Measurements from ENCODE around the gene SAC3D1. TPM values are rescaled to one million over a fixed set of nuclear protein-coding genes. Genes with fewer than 3 reads are reported as not detected.
A peak's percentile ranks its signal among the peaks of the same experiment; 100 is the strongest.

Gene SAC3D1
- polyA plus RNA-seq, 1 of the 3 experiments (the other 2 are of a cell fraction) = 22.5 TPM

DNA sequence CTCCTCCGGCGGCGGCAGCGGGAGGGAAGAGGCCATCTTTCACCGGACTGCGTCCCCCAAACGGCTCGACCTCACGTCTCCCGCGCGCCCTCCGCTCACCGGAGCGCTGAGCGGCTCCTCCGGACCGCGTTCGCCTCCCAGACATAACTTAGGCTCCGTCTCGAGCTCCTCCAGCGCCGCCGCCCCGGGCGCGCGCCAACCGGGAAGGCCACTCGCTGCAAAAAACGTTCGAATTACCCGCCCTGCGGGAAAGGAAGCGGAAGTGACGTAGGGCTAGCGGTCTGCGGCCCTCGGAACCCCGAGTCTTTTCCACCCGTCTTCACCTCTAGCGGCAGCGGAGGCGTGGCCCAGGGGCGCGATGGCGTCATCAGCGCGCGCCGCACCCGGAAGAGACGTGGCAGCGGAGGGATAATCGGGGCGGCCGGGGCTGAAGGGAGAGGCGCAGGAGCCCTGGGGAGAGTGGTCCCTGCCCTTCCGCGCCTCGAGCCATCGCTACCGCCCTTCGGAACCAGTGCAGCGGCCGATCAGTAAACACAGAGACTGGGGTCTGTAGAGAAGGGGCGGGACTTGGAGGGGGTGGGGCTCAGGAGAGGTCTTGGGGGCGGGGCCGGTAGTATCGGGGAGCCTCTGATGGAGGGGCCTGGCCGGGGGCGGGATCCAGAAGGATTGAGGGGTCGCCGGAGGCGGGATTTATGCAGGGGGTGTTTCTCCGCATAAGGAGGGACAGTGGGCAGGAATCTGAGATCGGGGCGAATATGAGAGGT lies 43.0 kb downstream of the SAC3D1 start, which contains the start of the genes CDCA5 and ZFPL1:
Gene CDCA5 (minus strand): TSS at position 207 of the 764 bp plus-strand sequence. CDS start 62 bp downstream, at position 145.
Gene ZFPL1 (plus strand): TSS at position 389 of the 764 bp plus-strand sequence. CDS start 477 bp downstream, outside the sequence.
- Histone ChIP-seq H3K27ac (ENCODE audit: low read depth in 2 of 2, low read length in 1 of 2) (peak within 1 kb of the TSS; percentile 88 to 93), H3K4me1 (ENCODE audit: control insufficient read depth in 1 of 2, insufficient read depth in 2 of 2, low read depth in 1 of 2, low read length in 1 of 2) (peaks cover 8 to 20% of the 10 kb centered on the region in 2 experiments), H3K9me3 (no peaks in the 10 kb centered on the region), H3K79me2 (ENCODE audit: insufficient read depth) (peaks cover 65% of the 10 kb centered on the region), H3K9ac (peak within 1 kb of the TSS; percentile 89), H3K9me2 (no peaks in the 10 kb centered on the region), H3K4me3 (ENCODE audit: low read depth in 2 of 2, low read length in 1 of 2) (peak within 1 kb of the TSS; percentile 87 to 92), H4K20me1 (ENCODE audit: insufficient read depth) (no peaks in the 10 kb centered on the region), H3K27me3 (ENCODE audit: insufficient read depth) (no peaks in the 10 kb centered on the region), H3F3A (replicated peaks; ENCODE audit: insufficient read depth) (no peaks in the 10 kb centered on the region), H2AFZ (ENCODE audit: low read depth) (peak within 1 kb of the TSS; percentile 86; the same call in 1 of the 2 replicates), H3K36me3 (replicated peaks in 1 of 2; ENCODE audit: control insufficient read depth in 1 of 2, insufficient read depth in 2 of 2, low read length in 1 of 2) (peaks cover 14 to 38% of the 10 kb centered on the region in 2 experiments), H3K4me2 (peak within 1 kb of the TSS; percentile 83)
- peak; percentile 99 for DNase-seq
- CTCF ChIA-PET = interaction anchor here (1.5 to 2.6 kb wide), 2 partner anchors 26 to 70 kb away, joined by 6 to 11 read pairs; partner anchors contain the start of gene ARL2
- WGBS (ENCODE audit: low lambda C conversion rate) = under 1% methylated on average over 40 of the region's 79 CpGs
- POLR2A ChIA-PET = interaction anchor here (1.0 kb wide), 1 partner anchor 34 kb away, joined by 3 read pairs; no protein-coding TSS in a partner anchor
- peak; percentile 66 for TF ChIP-seq CHD2 (IDR thresholded peaks at IDR 0.05; ENCODE audit: low read length, partially characterized antibody)
- TF ChIP-seq RFX5 (IDR thresholded peaks at IDR 0.05; ENCODE audit: low read length) = no peak; the same call in 1 of the 2 replicates
- peak; percentile 76 for TF ChIP-seq YY1 (IDR thresholded peaks at IDR 0.05; ENCODE audit: low read depth)
- TF ChIP-seq TEAD4 (IDR thresholded peaks at IDR 0.05; ENCODE audit: borderline replicate concordance, insufficient read depth) = no peak
- TF ChIP-seq, protein P1, sequence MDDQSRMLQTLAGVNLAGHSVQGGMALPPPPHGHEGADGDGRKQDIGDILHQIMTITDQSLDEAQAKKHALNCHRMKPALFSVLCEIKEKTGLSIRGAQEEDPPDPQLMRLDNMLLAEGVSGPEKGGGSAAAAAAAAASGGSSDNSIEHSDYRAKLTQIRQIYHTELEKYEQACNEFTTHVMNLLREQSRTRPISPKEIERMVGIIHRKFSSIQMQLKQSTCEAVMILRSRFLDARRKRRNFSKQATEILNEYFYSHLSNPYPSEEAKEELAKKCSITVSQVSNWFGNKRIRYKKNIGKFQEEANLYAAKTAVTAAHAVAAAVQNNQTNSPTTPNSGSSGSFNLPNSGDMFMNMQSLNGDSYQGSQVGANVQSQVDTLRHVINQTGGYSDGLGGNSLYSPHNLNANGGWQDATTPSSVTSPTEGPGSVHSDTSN (IDR thresholded peaks at IDR 0.05) = peak; percentile 28
- TF ChIP-seq, protein P2, sequence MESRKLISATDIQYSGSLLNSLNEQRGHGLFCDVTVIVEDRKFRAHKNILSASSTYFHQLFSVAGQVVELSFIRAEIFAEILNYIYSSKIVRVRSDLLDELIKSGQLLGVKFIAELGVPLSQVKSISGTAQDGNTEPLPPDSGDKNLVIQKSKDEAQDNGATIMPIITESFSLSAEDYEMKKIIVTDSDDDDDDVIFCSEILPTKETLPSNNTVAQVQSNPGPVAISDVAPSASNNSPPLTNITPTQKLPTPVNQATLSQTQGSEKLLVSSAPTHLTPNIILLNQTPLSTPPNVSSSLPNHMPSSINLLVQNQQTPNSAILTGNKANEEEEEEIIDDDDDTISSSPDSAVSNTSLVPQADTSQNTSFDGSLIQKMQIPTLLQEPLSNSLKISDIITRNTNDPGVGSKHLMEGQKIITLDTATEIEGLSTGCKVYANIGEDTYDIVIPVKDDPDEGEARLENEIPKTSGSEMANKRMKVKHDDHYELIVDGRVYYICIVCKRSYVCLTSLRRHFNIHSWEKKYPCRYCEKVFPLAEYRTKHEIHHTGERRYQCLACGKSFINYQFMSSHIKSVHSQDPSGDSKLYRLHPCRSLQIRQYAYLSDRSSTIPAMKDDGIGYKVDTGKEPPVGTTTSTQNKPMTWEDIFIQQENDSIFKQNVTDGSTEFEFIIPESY (IDR thresholded peaks at IDR 0.05; ENCODE audit: borderline replicate concordance, low read depth) = no peak
- TF ChIP-seq GABPA (IDR thresholded peaks at IDR 0.05; ENCODE audit: low read depth) = peak; percentile 98
- TF ChIP-seq NFIC (IDR thresholded peaks at IDR 0.05; ENCODE audit: borderline replicate concordance) = no peak
- no peak for TF ChIP-seq RAD21 (IDR thresholded peaks at IDR 0.05; ENCODE audit: low read length)
- TF ChIP-seq, protein P3, sequence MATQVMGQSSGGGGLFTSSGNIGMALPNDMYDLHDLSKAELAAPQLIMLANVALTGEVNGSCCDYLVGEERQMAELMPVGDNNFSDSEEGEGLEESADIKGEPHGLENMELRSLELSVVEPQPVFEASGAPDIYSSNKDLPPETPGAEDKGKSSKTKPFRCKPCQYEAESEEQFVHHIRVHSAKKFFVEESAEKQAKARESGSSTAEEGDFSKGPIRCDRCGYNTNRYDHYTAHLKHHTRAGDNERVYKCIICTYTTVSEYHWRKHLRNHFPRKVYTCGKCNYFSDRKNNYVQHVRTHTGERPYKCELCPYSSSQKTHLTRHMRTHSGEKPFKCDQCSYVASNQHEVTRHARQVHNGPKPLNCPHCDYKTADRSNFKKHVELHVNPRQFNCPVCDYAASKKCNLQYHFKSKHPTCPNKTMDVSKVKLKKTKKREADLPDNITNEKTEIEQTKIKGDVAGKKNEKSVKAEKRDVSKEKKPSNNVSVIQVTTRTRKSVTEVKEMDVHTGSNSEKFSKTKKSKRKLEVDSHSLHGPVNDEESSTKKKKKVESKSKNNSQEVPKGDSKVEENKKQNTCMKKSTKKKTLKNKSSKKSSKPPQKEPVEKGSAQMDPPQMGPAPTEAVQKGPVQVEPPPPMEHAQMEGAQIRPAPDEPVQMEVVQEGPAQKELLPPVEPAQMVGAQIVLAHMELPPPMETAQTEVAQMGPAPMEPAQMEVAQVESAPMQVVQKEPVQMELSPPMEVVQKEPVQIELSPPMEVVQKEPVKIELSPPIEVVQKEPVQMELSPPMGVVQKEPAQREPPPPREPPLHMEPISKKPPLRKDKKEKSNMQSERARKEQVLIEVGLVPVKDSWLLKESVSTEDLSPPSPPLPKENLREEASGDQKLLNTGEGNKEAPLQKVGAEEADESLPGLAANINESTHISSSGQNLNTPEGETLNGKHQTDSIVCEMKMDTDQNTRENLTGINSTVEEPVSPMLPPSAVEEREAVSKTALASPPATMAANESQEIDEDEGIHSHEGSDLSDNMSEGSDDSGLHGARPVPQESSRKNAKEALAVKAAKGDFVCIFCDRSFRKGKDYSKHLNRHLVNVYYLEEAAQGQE (IDR thresholded peaks at IDR 0.05; ENCODE audit: low read depth, low read length) = no peak; the same call in 1 of the 2 replicates
- no peak for TF ChIP-seq EZH2phosphoT487 (IDR thresholded peaks at IDR 0.05; ENCODE audit: borderline replicate concordance, low read depth)
- TF ChIP-seq NRF1 (IDR thresholded peaks at IDR 0.05; ENCODE audit: low read depth, low read length) = no peak
- TF ChIP-seq MXI1 (IDR thresholded peaks at IDR 0.05; ENCODE audit: low read depth, low read length) = peak; percentile 91
- TF ChIP-seq GATA2 (CRISPR knock-in tag; IDR thresholded peaks at IDR 0.05) = no peak
- TF ChIP-seq FOXJ3 (CRISPR knock-in tag; IDR thresholded peaks at IDR 0.05) = no peak
- TF ChIP-seq TCF12 (IDR thresholded peaks at IDR 0.05) = no peak
- TF ChIP-seq EP300 (IDR thresholded peaks at IDR 0.05; ENCODE audit: borderline replicate concordance in 1 of 2, low read depth in 1 of 2, low read length in 1 of 2) = 0 out of 4 replicates have a peak, but pooled peaks of 1 of the 2 experiments have one; percentile 6
- TF ChIP-seq, protein P4, sequence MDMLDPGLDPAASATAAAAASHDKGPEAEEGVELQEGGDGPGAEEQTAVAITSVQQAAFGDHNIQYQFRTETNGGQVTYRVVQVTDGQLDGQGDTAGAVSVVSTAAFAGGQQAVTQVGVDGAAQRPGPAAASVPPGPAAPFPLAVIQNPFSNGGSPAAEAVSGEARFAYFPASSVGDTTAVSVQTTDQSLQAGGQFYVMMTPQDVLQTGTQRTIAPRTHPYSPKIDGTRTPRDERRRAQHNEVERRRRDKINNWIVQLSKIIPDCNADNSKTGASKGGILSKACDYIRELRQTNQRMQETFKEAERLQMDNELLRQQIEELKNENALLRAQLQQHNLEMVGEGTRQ (IDR thresholded peaks at IDR 0.05; ENCODE audit: borderline replicate concordance, low read depth, low read length) = no peak
- no peak for TF ChIP-seq RXRA (IDR thresholded peaks at IDR 0.05; ENCODE audit: borderline replicate concordance, low read depth)
- TF ChIP-seq FOSL2 (IDR thresholded peaks at IDR 0.05; ENCODE audit: borderline replicate concordance, low read depth) = no peak
- TF ChIP-seq, protein P5, sequence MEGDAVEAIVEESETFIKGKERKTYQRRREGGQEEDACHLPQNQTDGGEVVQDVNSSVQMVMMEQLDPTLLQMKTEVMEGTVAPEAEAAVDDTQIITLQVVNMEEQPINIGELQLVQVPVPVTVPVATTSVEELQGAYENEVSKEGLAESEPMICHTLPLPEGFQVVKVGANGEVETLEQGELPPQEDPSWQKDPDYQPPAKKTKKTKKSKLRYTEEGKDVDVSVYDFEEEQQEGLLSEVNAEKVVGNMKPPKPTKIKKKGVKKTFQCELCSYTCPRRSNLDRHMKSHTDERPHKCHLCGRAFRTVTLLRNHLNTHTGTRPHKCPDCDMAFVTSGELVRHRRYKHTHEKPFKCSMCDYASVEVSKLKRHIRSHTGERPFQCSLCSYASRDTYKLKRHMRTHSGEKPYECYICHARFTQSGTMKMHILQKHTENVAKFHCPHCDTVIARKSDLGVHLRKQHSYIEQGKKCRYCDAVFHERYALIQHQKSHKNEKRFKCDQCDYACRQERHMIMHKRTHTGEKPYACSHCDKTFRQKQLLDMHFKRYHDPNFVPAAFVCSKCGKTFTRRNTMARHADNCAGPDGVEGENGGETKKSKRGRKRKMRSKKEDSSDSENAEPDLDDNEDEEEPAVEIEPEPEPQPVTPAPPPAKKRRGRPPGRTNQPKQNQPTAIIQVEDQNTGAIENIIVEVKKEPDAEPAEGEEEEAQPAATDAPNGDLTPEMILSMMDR (IDR thresholded peaks at IDR 0.05) = no peak
- TF ChIP-seq SIN3A (IDR thresholded peaks at IDR 0.05; ENCODE audit: borderline replicate concordance, low read depth, low read length) = peak; percentile 96

Data from SK-N-SH (cell line).